SK-N-SH (cell line): ENCODE measurements around the gene ADCK1. TPM values are rescaled to one million over a fixed set of nuclear protein-coding genes. Genes with fewer than 3 reads are reported as not detected.

ENCODE experiments used
- CTCF ChIA-PET: fragments of 300-600, 350-600 bp; formaldehyde crosslinking; extraction: SDS; loops from one replicate; lab custom pipeline; 2021; lab: Yijun Ruan, JAX
- POLR2A ChIA-PET: fragments of 350-600 bp; sonication (Branson Sonifier 250); formaldehyde crosslinking; extraction: SDS; loops from one replicate; lab custom pipeline; 2020; ENCODE audit warnings: antibody characterized with exemption, inconsistent platforms; lab: Yijun Ruan, JAX
- DNase-seq: peaks from one replicate; pipeline ENCODE4 v3.0.0; 2012
- H2AFZ ChIP-seq: fragments of 200-600 bp; sonication (generic); 2 replicates; pipeline ENCODE4 v1.8.1; 2016; ENCODE audit warnings: antibody characterized with exemption, mild to moderate bottlenecking, low read depth
- H3F3A ChIP-seq: fragments of 200-600 bp; sonication (generic); replicated peaks from 2 replicates; pipeline ENCODE3; 2016; ENCODE audit warnings: antibody characterized with exemption, mild to moderate bottlenecking; ENCODE audit not compliant: insufficient read depth
- H3K27ac ChIP-seq, 2 experiments: fragments of 200-500 bp in 1 of 2; fragments of 200-600 bp in 1 of 2; sonication (Bioruptor generic) in 1 of 2; sonication (generic), shearing (Covaris generic) in 1 of 2; 2 replicates each; pipeline versions ENCODE4 v1.5.1 to v1.6.1; 2014 to 2016; ENCODE audit warnings: low read depth in 2 of 2, inconsistent platforms in 1 of 2, low read length in 1 of 2, mild to moderate bottlenecking in 1 of 2, mixed read lengths in 1 of 2
- H3K27me3 ChIP-seq: fragments of 200-600 bp; sonication (generic), shearing (Covaris generic); 2 replicates; pipeline ENCODE4 v1.6.1; 2016; ENCODE audit warnings: mixed run types; ENCODE audit not compliant: insufficient read depth
- H3K36me3 ChIP-seq, 2 experiments: fragments of 200-500 bp in 1 of 2; fragments of 200-600 bp in 1 of 2; sonication (Bioruptor generic) in 1 of 2; sonication (generic) in 1 of 2; replicated peaks in 1 of 2; 2 replicates each; pipeline versions ENCODE3 to v1.5.1; 2014 to 2016; ENCODE audit warnings: low read length in 1 of 2, mild to moderate bottlenecking in 1 of 2; ENCODE audit not compliant: insufficient read depth in 2 of 2, control insufficient read depth in 1 of 2
- H3K4me1 ChIP-seq, 2 experiments: fragments of 200-500 bp in 1 of 2; fragments of 200-600 bp in 1 of 2; sonication (Bioruptor generic) in 1 of 2; sonication (generic), shearing (Covaris generic) in 1 of 2; 2 replicates each; pipeline versions ENCODE4 v1.5.1 to v1.6.1; 2014 to 2016; ENCODE audit warnings: low read depth in 1 of 2, low read length in 1 of 2, mixed run types in 1 of 2; ENCODE audit not compliant: insufficient read depth in 2 of 2, control insufficient read depth in 1 of 2
- H3K4me2 ChIP-seq: fragments of 200-600 bp; sonication (generic), shearing (Covaris generic); 2 replicates; pipeline ENCODE4 v1.6.1; 2017; ENCODE audit warnings: mixed run types
- H3K4me3 ChIP-seq, 2 experiments: fragments of 200-500 bp in 1 of 2; fragments of 200-600 bp in 1 of 2; sonication (Bioruptor generic) in 1 of 2; sonication (generic), shearing (Covaris generic) in 1 of 2; 2 replicates each; pipeline versions ENCODE4 v1.5.1 to v1.8.1; 2014 to 2016; ENCODE audit warnings: low read depth in 2 of 2, inconsistent platforms in 1 of 2, low read length in 1 of 2, mild to moderate bottlenecking in 1 of 2, mixed read lengths in 1 of 2, moderate library complexity in 1 of 2
- H3K79me2 ChIP-seq: fragments of 200-600 bp; sonication (generic); 2 replicates; pipeline ENCODE4 v1.8.1; 2017; ENCODE audit warnings: mild to moderate bottlenecking; ENCODE audit not compliant: insufficient read depth
- H3K9ac ChIP-seq: fragments of 200-600 bp; sonication (generic); 2 replicates; pipeline ENCODE4 v1.6.1; 2017; ENCODE audit warnings: mixed run types
- H3K9me2 ChIP-seq: fragments of 200-600 bp; sonication (generic); 2 replicates; pipeline ENCODE4 v1.6.1; 2017; ENCODE audit warnings: mixed run types
- H3K9me3 ChIP-seq: fragments of 200-600 bp; sonication (generic); 2 replicates; pipeline ENCODE4 v1.6.1; 2017; ENCODE audit warnings: mixed run types, mild to moderate bottlenecking, moderate library complexity
- H4K20me1 ChIP-seq: fragments of 200-600 bp; sonication (generic); 2 replicates; pipeline ENCODE4 v1.6.1; 2017; ENCODE audit warnings: mild to moderate bottlenecking, mixed run types; ENCODE audit not compliant: insufficient read depth
- ELF1 ChIP-seq: IDR thresholded peaks from 2 replicates; pipeline ENCODE4 v1.4.0; 2012
- FOXM1 ChIP-seq: IDR thresholded peaks from 2 replicates; pipeline ENCODE4 v1.4.0; 2012; ENCODE audit warnings: low read depth, mild to moderate bottlenecking
- GATA2 ChIP-seq: sonication (generic); formaldehyde crosslinking; IDR thresholded peaks from 2 replicates; pipeline ENCODE4 v1.5.0; 2020; ENCODE audit warnings: mild to moderate bottlenecking, missing genetic modification reagents
- MEF2A ChIP-seq: IDR thresholded peaks from 2 replicates; pipeline ENCODE4 v1.4.0; 2012; ENCODE audit warnings: low read depth, borderline replicate concordance
- RFX5 ChIP-seq: IDR thresholded peaks from 2 replicates; pipeline ENCODE4 v1.6.1; 2012; ENCODE audit warnings: mild to moderate bottlenecking, improper control_type of control experiment, low read length
- WGBS: methylation state at CpG from one replicate; pipeline ENCODE4 v1.1.6; 2017; ENCODE audit warnings: low lambda C conversion rate; 5-methylcytosine and 5-hydroxymethylcytosine counted together
- polyA plus RNA-seq, 3 experiments: library from polyadenylated mRNA; depleted of rRNA; stranded (reverse); fragments of >200 nt; gene quantifications; 2 replicates each; pipeline ENCODE4 v1.2.3, GENCODE V29; 2012
- TF ChIP-seq, protein P1 (sequence below): IDR thresholded peaks from 2 replicates; pipeline ENCODE4 v1.4.0; 2012; ENCODE audit warnings: low read depth, borderline replicate concordance
- TF ChIP-seq, protein P2 (sequence below): fragments of 200-600 bp; sonication (generic); IDR thresholded peaks from 2 replicates; pipeline ENCODE4 v1.6.1; 2017; ENCODE audit warnings: antibody characterized with exemption, mild to moderate bottlenecking, moderate library complexity

Gene ADCK1
- polyA plus RNA-seq, 1 of the 3 experiments (the other 2 are of a cell fraction) = 11.4 TPM

DNA sequence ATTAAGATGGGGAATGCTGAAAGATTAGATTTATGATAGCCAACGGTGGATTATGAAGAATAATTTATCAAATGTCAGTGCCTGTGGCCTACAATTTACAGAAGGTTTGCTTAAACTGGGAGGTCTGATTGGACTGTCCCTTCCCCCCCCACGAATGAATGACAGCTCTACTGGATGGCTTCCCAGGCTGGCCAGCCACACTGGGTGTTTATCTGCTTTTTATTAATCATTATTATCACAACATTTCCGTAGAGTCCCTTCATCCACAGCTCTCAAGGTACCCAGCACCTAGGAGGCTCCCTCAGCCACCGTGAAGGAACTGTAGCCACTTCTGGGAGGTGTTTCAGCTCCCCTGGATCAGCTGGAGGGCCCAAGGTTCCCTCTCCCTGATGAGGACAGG, 78.9 kb downstream of the ADCK1 start:
- H4K20me1 ChIP-seq = no peaks in the 10 kb centered on the region
- WGBS = 42% methylated on average over 4 of the region's 4 CpGs
- POLR2A ChIA-PET = no interaction called here
- no peaks in the 10 kb centered on the region for H3K27me3 ChIP-seq
- H3K9ac ChIP-seq = no peak overlapping the region
- H3K36me3 ChIP-seq = no peaks in the 10 kb centered on the region
- H3K4me3 ChIP-seq = no peak overlapping the region
- no peak overlapping the region for H3K4me2 ChIP-seq
- no peaks in the 10 kb centered on the region for H3K9me3 ChIP-seq
- H3F3A ChIP-seq = no peaks in the 10 kb centered on the region
- H3K4me1 ChIP-seq = peaks cover 0 to 54% of the 10 kb centered on the region in 2 experiments; a peak in 2 of 4 replicates
- TF ChIP-seq GATA2 (CRISPR knock-in tag) (peak; percentile 48; the same call in 1 of the 2 replicates), MEF2A (no peak)
- TF ChIP-seq, all 33 proteins: peak for 1
- no peak for DNase-seq
- H3K27ac ChIP-seq = peak overlapping the region in 1 of 2 experiments; percentile 20; a peak in 1 of 4 replicates
- CTCF ChIA-PET = interaction anchor here (1.3 to 2.2 kb wide), 3 partner anchors 17 to 819 kb away, joined by 3 to 10 read pairs (median 3); no protein-coding TSS in a partner anchor
- no peaks in the 10 kb centered on the region for H3K9me2 ChIP-seq
- no peaks in the 10 kb centered on the region for H3K79me2 ChIP-seq
- no peak overlapping the region for H2AFZ ChIP-seq

DNA sequence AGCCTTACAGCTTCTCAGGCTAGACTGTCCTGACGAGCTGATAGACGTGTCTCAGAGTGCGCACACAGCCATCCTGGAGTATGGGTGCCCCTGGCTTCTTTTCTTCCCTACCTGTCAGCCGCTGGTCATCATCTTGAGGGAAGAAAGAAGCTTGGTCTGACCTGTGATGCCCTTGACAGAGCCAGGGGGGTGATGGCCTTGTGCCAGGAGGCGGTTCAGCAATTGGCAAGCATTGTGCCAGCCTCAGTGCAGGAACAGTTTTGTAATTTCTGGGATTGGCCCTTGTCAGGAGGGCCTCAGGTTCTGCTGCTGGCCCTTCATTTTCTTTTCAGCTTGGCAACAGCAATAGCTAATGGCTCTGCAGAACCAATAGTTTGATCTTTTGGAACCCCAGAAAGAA, 80.1 kb downstream of the ADCK1 start:
- Histone ChIP-seq H3K9ac (no peak overlapping the region), H3K4me2 (no peak overlapping the region), H3K27me3 (no peaks in the 10 kb centered on the region), H3K4me3 (no peak overlapping the region), H3F3A (no peaks in the 10 kb centered on the region), H3K9me2 (no peaks in the 10 kb centered on the region), H3K36me3 (no peaks in the 10 kb centered on the region), H3K4me1 (peaks cover 0 to 62% of the 10 kb centered on the region in 2 experiments; a peak in 2 of 4 replicates), H3K27ac (no peak overlapping the region; a peak in 1 of 4 replicates), H2AFZ (no peak overlapping the region), H3K9me3 (no peaks in the 10 kb centered on the region), H3K79me2 (no peaks in the 10 kb centered on the region), H4K20me1 (no peaks in the 10 kb centered on the region)
- 88% methylated on average over 5 of the region's 5 CpGs for WGBS
- TF ChIP-seq, protein P1, sequence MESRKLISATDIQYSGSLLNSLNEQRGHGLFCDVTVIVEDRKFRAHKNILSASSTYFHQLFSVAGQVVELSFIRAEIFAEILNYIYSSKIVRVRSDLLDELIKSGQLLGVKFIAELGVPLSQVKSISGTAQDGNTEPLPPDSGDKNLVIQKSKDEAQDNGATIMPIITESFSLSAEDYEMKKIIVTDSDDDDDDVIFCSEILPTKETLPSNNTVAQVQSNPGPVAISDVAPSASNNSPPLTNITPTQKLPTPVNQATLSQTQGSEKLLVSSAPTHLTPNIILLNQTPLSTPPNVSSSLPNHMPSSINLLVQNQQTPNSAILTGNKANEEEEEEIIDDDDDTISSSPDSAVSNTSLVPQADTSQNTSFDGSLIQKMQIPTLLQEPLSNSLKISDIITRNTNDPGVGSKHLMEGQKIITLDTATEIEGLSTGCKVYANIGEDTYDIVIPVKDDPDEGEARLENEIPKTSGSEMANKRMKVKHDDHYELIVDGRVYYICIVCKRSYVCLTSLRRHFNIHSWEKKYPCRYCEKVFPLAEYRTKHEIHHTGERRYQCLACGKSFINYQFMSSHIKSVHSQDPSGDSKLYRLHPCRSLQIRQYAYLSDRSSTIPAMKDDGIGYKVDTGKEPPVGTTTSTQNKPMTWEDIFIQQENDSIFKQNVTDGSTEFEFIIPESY = no peak
- TF ChIP-seq RFX5 (no peak), FOXM1 (no peak), ELF1 (no peak)
- TF ChIP-seq, protein P2, sequence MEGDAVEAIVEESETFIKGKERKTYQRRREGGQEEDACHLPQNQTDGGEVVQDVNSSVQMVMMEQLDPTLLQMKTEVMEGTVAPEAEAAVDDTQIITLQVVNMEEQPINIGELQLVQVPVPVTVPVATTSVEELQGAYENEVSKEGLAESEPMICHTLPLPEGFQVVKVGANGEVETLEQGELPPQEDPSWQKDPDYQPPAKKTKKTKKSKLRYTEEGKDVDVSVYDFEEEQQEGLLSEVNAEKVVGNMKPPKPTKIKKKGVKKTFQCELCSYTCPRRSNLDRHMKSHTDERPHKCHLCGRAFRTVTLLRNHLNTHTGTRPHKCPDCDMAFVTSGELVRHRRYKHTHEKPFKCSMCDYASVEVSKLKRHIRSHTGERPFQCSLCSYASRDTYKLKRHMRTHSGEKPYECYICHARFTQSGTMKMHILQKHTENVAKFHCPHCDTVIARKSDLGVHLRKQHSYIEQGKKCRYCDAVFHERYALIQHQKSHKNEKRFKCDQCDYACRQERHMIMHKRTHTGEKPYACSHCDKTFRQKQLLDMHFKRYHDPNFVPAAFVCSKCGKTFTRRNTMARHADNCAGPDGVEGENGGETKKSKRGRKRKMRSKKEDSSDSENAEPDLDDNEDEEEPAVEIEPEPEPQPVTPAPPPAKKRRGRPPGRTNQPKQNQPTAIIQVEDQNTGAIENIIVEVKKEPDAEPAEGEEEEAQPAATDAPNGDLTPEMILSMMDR = no peak
- no peak for DNase-seq
- CTCF ChIA-PET = interaction anchor here (1.4 to 2.2 kb wide), 2 partner anchors 18 to 43 kb away, joined by 3 to 10 read pairs; no protein-coding TSS in a partner anchor
- POLR2A ChIA-PET = no interaction called here
